Transverse colon (tissue), 4 donors: ENCODE results near the gene SHROOM2. TPM values are rescaled to one million over a fixed set of nuclear protein-coding genes. Genes with fewer than 3 reads are reported as not detected.

Experiments
- DNase-seq: peaks from one replicate; pipeline ENCODE4 v3.0.0-alpha.2; 2019
- H3K27ac ChIP-seq, 4 donors: fragments of 200-600 bp; sonication (generic); 2 replicates each; pipeline ENCODE4 v1.5.1; 2016 to 2018; ENCODE audit warnings: inconsistent platforms in 4 of 4
- H3K27me3 ChIP-seq: fragments of 200-600 bp; sonication (generic); 2 replicates; pipeline ENCODE4 v1.5.1; 2017; ENCODE audit warnings: inconsistent platforms
- H3K36me3 ChIP-seq, 4 donors: fragments of 200-600 bp; sonication (generic); 2 replicates each; pipeline ENCODE4 v1.5.1; 2017 to 2019; ENCODE audit warnings: inconsistent platforms in 4 of 4
- H3K4me1 ChIP-seq, 4 donors: fragments of 200-600 bp; sonication (generic); 2 replicates each; pipeline ENCODE4 v1.5.1; 2017 to 2020; ENCODE audit warnings: inconsistent platforms in 4 of 4
- H3K4me3 ChIP-seq, 4 donors: fragments of 200-600 bp; sonication (generic); 1 replicate in 1 of 4; 2 replicates in 3 of 4; pipeline versions ENCODE4 v1.5.1 to v1.6.1; 2017 to 2019; ENCODE audit warnings: inconsistent platforms in 4 of 4
- H3K9me3 ChIP-seq, 2 donors: fragments of 200-600 bp; sonication (generic); 2 replicates each; pipeline ENCODE4 v1.5.1; 2017 to 2019; ENCODE audit warnings: inconsistent platforms in 2 of 2
- CTCF ChIP-seq, 5 experiments: fragments of 200-600 bp in 3 of 5; fragments of 450-650 bp in 2 of 5; sonication (generic) in 3 of 5; IDR thresholded peaks; 1 replicate in 2 of 5; 2 replicates in 3 of 5; pipeline ENCODE4 v1.5.1; 2016 to 2017; ENCODE audit warnings: antibody characterized with exemption in 5 of 5, inconsistent platforms in 3 of 5, mild to moderate bottlenecking in 2 of 5, moderate library complexity in 1 of 5
- EP300 ChIP-seq: sonication (generic); formaldehyde crosslinking; IDR thresholded peaks from one replicate; pipeline ENCODE4 v1.6.1; 2017; ENCODE audit warnings: antibody characterized with exemption, low read depth
- POLR2A ChIP-seq: fragments of 450-650 bp; IDR thresholded peaks from one replicate; pipeline ENCODE4 v1.6.1; 2016; ENCODE audit warnings: antibody characterized with exemption, mild to moderate bottlenecking, moderate library complexity
- POLR2AphosphoS5 ChIP-seq, 3 donors: sonication (generic); formaldehyde crosslinking; IDR thresholded peaks; one replicate each; pipeline ENCODE4 v1.6.1; 2016; ENCODE audit warnings: antibody characterized with exemption in 3 of 3
- WGBS, 2 donors: methylation state at CpG; one replicate each; pipeline ENCODE4 v1.1.5; 2018; ENCODE audit warnings: low coverage in 1 of 2; 5-methylcytosine and 5-hydroxymethylcytosine counted together
- in situ Hi-C, 4 donors: fragments of 200-750 bp; cut with MboI; loops; one replicate each; pipeline versions ENCODE4 v1.15.0 to v1.15.1; 2017; ENCODE audit warnings: low sequenced_read_pairs in 3 of 4, low pct_ligation_motif_present in 1 of 4, low pct_unique_long_range_greater_than_20kb in 1 of 4
- intact Hi-C: fragments of 100-400 bp; cut with DNase I; formaldehyde crosslinking; loops from one replicate; pipeline ENCODE4 v1.15.1; 2023; ENCODE audit warnings: low total_unique reads
- total RNA-seq, 4 donors: library from RNA; depleted of rRNA; stranded (reverse); fragments of >200 nt; gene quantifications; one replicate each; pipeline ENCODE4 v1.1.0, GENCODE V29; 2016

Gene SHROOM2
- total RNA-seq, 4 donors from 2014 or later, result 8.9 to 20.6 (median 11.3) TPM

DNA sequence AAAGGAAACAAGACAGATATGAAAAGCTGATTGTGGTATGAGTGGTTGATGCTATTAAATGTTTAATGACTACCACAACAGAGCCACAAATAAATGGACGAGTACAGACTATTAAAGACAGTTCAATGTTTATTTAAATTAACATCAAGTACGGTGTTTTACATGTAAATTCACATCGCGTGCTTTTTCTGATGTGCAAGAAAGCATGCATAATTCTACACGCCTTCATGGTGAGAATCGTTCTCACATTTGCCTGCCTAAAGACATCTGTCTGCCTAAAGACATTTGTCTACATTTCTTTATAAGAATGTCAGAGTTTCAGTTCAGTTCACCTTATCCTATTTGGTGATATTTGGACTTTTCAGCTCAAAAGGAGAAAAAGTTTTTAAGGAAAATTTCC lies 13.3 kb upstream of the SHROOM2 start:
- in situ Hi-C loops (no loop called here), intact Hi-C loops (no loop called here)
- no peak for DNase-seq
- H3K9me3 ChIP-seq, result no peaks in the 10 kb centered on the region
- H3K4me1 ChIP-seq, result no peaks in the 10 kb centered on the region
- H3K27me3 ChIP-seq, result no peaks in the 10 kb centered on the region
- no peak overlapping the region for H3K4me3 ChIP-seq
- H3K27ac ChIP-seq, result no peak overlapping the region
- TF ChIP-seq POLR2AphosphoS5 (IDR thresholded peaks at IDR 0.05) (no peak), POLR2A (no peak), CTCF (IDR thresholded peaks at IDR 0.05) (no peak), EP300 (no peak)
- no peaks in the 10 kb centered on the region for H3K36me3 ChIP-seq
- WGBS, 2 donors, result 73 to 85% methylated on average over 6 of the region's 6 CpGs

DNA sequence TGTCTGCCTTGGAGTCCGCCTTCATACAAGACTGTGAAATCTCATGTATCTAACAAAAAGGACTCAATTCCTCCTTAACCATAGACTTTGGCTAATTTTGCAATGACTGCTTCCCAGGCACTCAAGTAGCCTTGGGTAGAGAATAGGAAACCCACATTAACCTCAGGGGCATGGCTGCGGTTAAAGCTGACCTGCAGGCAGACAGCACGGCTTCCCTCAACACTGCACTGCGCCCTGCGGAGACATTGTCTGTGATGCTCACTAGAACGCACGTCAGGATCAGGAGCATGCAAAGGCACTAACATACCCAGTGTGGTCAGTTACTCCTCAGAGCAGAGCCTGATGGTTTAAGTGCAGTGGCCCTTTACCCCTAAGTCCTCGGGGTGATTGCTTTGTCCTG lies 10.3 kb upstream of the SHROOM2 start:
- TF ChIP-seq EP300 (no peak), POLR2A (no peak), CTCF (IDR thresholded peaks at IDR 0.05) (no peak), POLR2AphosphoS5 (IDR thresholded peaks at IDR 0.05) (no peak)
- Histone ChIP-seq H3K4me3 (no peak overlapping the region), H3K4me1 (no peaks in the 10 kb centered on the region), H3K27me3 (no peaks in the 10 kb centered on the region), H3K9me3 (no peaks in the 10 kb centered on the region), H3K27ac (no peak overlapping the region), H3K36me3 (no peaks in the 10 kb centered on the region)
- in situ Hi-C loops, result no loop called here
- intact Hi-C loops, result no loop called here
- DNase-seq, result no peak
- 63% methylated on average over 8 of the region's 8 CpGs; no CpG with 5 or more reads in 1 of the 2 donors for WGBS, 2 donors

- no peaks in the 10 kb centered on the region for H3K9me3 ChIP-seq
- intact Hi-C loops (no loop called here), in situ Hi-C loops (no loop called here)
- peaks cover 4% of the 10 kb centered on the region for H3K27me3 ChIP-seq
- no peaks in the 10 kb centered on the region for H3K4me1 ChIP-seq
- WGBS, 2 donors, result 86% methylated on average over 1 to 7 of the region's 7 CpGs
- DNase-seq, result no peak
- no peak overlapping the region for H3K4me3 ChIP-seq
- H3K36me3 ChIP-seq, result no peaks in the 10 kb centered on the region
- H3K27ac ChIP-seq, result no peak overlapping the region
- TF ChIP-seq POLR2AphosphoS5 (IDR thresholded peaks at IDR 0.05) (no peak), EP300 (no peak), POLR2A (no peak), CTCF (IDR thresholded peaks at IDR 0.05) (no peak)
These were observed 4.3 kb upstream of the SHROOM2 start for GRCh38 chrX:9781941-9782340.

DNA sequence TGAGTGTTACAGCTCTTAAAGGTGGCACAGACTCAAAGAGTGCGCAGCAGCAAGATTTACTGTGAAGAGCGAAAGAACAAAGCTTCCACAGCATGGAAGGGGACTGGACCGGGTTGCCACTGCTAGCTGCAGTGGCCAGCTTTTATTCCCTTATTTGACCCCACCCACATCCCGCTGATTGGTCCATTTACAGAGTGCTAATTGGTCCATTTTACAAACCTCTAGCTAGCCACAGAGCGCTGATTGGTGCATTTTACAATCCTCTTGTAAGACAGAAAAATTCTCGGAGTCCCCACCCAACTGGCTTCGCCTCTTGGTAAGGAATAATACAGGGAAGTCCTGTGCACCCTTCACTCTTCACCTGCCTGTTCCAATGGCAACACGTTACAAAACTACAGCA lies 1.9 kb upstream of the SHROOM2 start:
- intact Hi-C loops (no loop called here), in situ Hi-C loops (no loop called here)
- Histone ChIP-seq H3K36me3 (no peaks in the 10 kb centered on the region), H3K27ac (no peak overlapping the region), H3K4me1 (peaks cover 0 to 7% (median 0%) of the 10 kb centered on the region in 4 donors), H3K4me3 (no peak overlapping the region), H3K27me3 (peaks cover 4% of the 10 kb centered on the region), H3K9me3 (no peaks in the 10 kb centered on the region)
- WGBS, 2 donors, result 92% methylated on average over 8 of the region's 8 CpGs; no CpG with 5 or more reads in 1 of the 2 donors
- no peak for TF ChIP-seq CTCF (IDR thresholded peaks at IDR 0.05)
- TF ChIP-seq POLR2AphosphoS5 (IDR thresholded peaks at IDR 0.05), result no peak
- no peak for TF ChIP-seq POLR2A
- no peak for TF ChIP-seq EP300
- no peak for DNase-seq
